ENCODE measurements around the gene NPPC.

DNA sequence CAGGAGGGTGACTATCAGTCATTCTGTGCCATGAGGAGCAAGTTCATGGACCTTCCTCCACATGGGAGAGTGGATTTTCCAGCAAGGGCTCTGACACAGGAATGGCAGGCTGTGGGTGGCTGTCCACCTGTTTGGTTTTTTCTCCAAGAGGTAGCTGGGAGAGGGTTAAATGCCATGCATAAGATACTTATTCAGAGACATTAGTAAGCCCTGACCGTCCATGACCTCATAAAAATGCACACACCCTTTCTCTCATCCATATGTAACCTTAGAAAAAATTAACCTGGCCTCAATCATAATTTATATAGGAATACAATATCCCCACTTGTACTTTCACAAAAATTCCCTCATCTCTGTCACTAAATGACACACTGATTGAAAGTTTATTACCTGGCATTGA lies 51.3 kb downstream of the NPPC start:
- no peak for TF ChIP-seq CTCF (IDR thresholded peaks at IDR 0.05; ENCODE audit: low read length)
- no peak for TF ChIP-seq EZH2 (IDR thresholded peaks at IDR 0.05; ENCODE audit: borderline replicate concordance, low read length)

Data from OCI-LY1 (cell line).